Measurements from ENCODE around the gene CHIC2. TPM values are rescaled to one million over a fixed set of nuclear protein-coding genes. Genes with fewer than 3 reads are reported as not detected.

Gene CHIC2
- polyA plus RNA-seq, 1 donor (not counting 4 experiments of a cell fraction or from before 2014, with no cell fraction given) = 21.9 TPM

DNA sequence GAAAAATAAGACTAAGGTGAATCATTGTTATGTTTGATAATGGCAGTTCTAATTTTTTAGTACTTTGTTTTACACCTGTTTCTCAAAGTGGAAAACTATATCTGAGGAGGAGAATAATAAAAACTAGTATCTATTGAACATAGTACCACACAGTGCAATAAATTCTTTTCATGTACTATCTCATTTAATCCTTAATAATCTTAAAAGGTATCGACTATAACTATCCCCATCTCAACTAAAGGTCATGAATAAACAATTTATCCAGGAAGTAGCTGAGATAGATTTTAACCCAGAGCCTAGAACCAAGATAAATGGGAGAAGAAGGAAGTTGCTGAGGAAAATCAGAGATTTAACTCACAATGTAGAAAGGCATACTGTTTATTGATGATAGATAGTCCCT lies 2.5 kb downstream of the CHIC2 start:
- dilution Hi-C loops (cut with MboI; ENCODE audit: extremely low pct_ligation_motif_present, low sequenced_read_pairs) = no loop called here
- TF ChIP-seq, protein P1, sequence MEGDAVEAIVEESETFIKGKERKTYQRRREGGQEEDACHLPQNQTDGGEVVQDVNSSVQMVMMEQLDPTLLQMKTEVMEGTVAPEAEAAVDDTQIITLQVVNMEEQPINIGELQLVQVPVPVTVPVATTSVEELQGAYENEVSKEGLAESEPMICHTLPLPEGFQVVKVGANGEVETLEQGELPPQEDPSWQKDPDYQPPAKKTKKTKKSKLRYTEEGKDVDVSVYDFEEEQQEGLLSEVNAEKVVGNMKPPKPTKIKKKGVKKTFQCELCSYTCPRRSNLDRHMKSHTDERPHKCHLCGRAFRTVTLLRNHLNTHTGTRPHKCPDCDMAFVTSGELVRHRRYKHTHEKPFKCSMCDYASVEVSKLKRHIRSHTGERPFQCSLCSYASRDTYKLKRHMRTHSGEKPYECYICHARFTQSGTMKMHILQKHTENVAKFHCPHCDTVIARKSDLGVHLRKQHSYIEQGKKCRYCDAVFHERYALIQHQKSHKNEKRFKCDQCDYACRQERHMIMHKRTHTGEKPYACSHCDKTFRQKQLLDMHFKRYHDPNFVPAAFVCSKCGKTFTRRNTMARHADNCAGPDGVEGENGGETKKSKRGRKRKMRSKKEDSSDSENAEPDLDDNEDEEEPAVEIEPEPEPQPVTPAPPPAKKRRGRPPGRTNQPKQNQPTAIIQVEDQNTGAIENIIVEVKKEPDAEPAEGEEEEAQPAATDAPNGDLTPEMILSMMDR (optimal IDR thresholded peaks at IDR 0.05 in 1 of 3, IDR thresholded peaks at IDR 0.05 in 1 of 3, conservative IDR thresholded peaks at IDR 0.05 in 1 of 3; ENCODE audit: extremely low read depth in 1 of 3, insufficient read depth in 2 of 3, low read length in 3 of 3) = no peak
- TF ChIP-seq EZH2 (IDR thresholded peaks at IDR 0.05; ENCODE audit: low read length) = no peak
- H2AFZ ChIP-seq (ENCODE audit: control insufficient read depth, low read length) = no peak overlapping the region
- H3K36me3 ChIP-seq (ENCODE audit: control insufficient read depth in 2 of 2, extremely low read depth in 1 of 2, insufficient read depth in 2 of 2, low read length in 2 of 2) = peaks cover 0 to 4% of the 10 kb centered on the region in 2 experiments
- H3K4me2 ChIP-seq (ENCODE audit: control insufficient read depth, extremely low read depth, insufficient read depth, low read depth, low read length) = peak overlapping the region; percentile 93
- no peak overlapping the region for H3K27ac ChIP-seq (ENCODE audit: control insufficient read depth, insufficient read depth, low read length)
- peaks cover 38% of the 10 kb centered on the region for H3K4me1 ChIP-seq (ENCODE audit: control insufficient read depth, extremely low read depth, insufficient read depth, low read length)
- H3K9me1 ChIP-seq (ENCODE audit: control insufficient read depth, extremely low read depth, insufficient read depth, low read length) = no peaks in the 10 kb centered on the region
- no peaks in the 10 kb centered on the region for H3K9me3 ChIP-seq (ENCODE audit: control insufficient read depth, low read depth, low read length)
- FAIRE-seq = no peak
- H3K9ac ChIP-seq (ENCODE audit: control insufficient read depth, extremely low read depth, insufficient read depth, low read length) = no peak overlapping the region
- no peaks in the 10 kb centered on the region for H3K27me3 ChIP-seq (ENCODE audit: control insufficient read depth, extremely low read depth, insufficient read depth, low read length)
- peak overlapping the region; percentile 95 to 97 (median 96) for H3K4me3 ChIP-seq (ENCODE audit: control insufficient read depth in 2 of 3, extremely low read depth in 1 of 3, insufficient read depth in 2 of 3, low read depth in 1 of 3, low read length in 3 of 3)
- no peak for DNase-seq (ENCODE audit: low read depth, low spot score)
- H3K79me2 ChIP-seq (ENCODE audit: control insufficient read depth, insufficient read depth, low read length) = peaks cover 74% of the 10 kb centered on the region
- no peaks in the 10 kb centered on the region for H4K20me1 ChIP-seq (ENCODE audit: control insufficient read depth, extremely low read depth, insufficient read depth, low read length)

DNA sequence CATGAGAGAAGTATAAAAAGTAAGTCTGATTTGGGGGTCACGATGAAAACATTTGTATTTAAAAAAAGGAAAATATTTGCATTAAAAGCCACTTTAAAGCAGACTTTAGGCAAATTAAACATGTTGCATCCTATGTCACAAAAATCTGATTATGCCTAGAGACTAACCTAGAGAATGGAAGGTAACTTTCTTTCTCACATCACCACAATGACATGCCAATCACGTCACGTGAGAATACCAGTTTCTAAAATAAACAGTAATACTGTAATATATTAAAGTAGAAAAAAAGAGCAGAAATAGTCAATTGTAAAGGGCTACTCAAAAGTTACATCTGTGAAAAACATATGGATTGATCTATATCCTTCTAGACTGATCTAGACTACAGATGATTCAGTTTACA lies 3.3 kb downstream of the CHIC2 start:
- Histone ChIP-seq H3K79me2 (ENCODE audit: control insufficient read depth, insufficient read depth, low read length) (peaks cover 83% of the 10 kb centered on the region), H3K36me3 (ENCODE audit: control insufficient read depth in 2 of 2, extremely low read depth in 1 of 2, insufficient read depth in 2 of 2, low read length in 2 of 2) (peaks cover 0 to 4% of the 10 kb centered on the region in 2 experiments), H3K4me1 (ENCODE audit: control insufficient read depth, extremely low read depth, insufficient read depth, low read length) (peaks cover 30% of the 10 kb centered on the region), H4K20me1 (ENCODE audit: control insufficient read depth, extremely low read depth, insufficient read depth, low read length) (no peaks in the 10 kb centered on the region), H3K9me3 (ENCODE audit: control insufficient read depth, low read depth, low read length) (no peaks in the 10 kb centered on the region), H3K4me3 (ENCODE audit: control insufficient read depth in 2 of 3, extremely low read depth in 1 of 3, insufficient read depth in 2 of 3, low read depth in 1 of 3, low read length in 3 of 3) (peak overlapping the region; percentile 7 to 96 (median 95)), H3K9ac (ENCODE audit: control insufficient read depth, extremely low read depth, insufficient read depth, low read length) (no peak overlapping the region), H3K9me1 (ENCODE audit: control insufficient read depth, extremely low read depth, insufficient read depth, low read length) (no peaks in the 10 kb centered on the region), H3K4me2 (ENCODE audit: control insufficient read depth, extremely low read depth, insufficient read depth, low read depth, low read length) (peak overlapping the region; percentile 93), H3K27me3 (ENCODE audit: control insufficient read depth, extremely low read depth, insufficient read depth, low read length) (no peaks in the 10 kb centered on the region), H3K27ac (ENCODE audit: control insufficient read depth, insufficient read depth, low read length) (no peak overlapping the region), H2AFZ (ENCODE audit: control insufficient read depth, low read length) (no peak overlapping the region)
- dilution Hi-C loops (cut with MboI; ENCODE audit: extremely low pct_ligation_motif_present, low sequenced_read_pairs) = no loop called here
- no peak for TF ChIP-seq EZH2 (IDR thresholded peaks at IDR 0.05; ENCODE audit: low read length)
- TF ChIP-seq, protein P1 (optimal IDR thresholded peaks at IDR 0.05 in 1 of 3, IDR thresholded peaks at IDR 0.05 in 1 of 3, conservative IDR thresholded peaks at IDR 0.05 in 1 of 3; ENCODE audit: extremely low read depth in 1 of 3, insufficient read depth in 2 of 3, low read length in 3 of 3) = no peak
- FAIRE-seq (no peak), DNase-seq (ENCODE audit: low read depth, low spot score) (no peak)
